OCI-LY1 (cell line): ENCODE measurements around the gene TECPR2.

Experiments used
- EZH2 ChIP-seq: fragments of 200-600 bp; sonication (generic), shearing (Covaris generic); IDR thresholded peaks from 2 replicates; pipeline ENCODE4 v1.8.0; 2017; ENCODE audit warnings: borderline replicate concordance, mixed run types, mild to moderate bottlenecking, antibody characterized with exemption, low read length, moderate library complexity, mixed read lengths
- TF ChIP-seq, protein P1 (sequence below): fragments of 200-600 bp; sonication (generic), shearing (Covaris generic); IDR thresholded peaks from 2 replicates; pipeline ENCODE4 v1.5.1; 2017; ENCODE audit warnings: mild to moderate bottlenecking, antibody characterized with exemption, low read length, moderate library complexity, mixed read lengths

GRCh38 chr14:102359341-102359740 lies 3.4 kb upstream of the TECPR2 start:
- TF ChIP-seq, protein P1, sequence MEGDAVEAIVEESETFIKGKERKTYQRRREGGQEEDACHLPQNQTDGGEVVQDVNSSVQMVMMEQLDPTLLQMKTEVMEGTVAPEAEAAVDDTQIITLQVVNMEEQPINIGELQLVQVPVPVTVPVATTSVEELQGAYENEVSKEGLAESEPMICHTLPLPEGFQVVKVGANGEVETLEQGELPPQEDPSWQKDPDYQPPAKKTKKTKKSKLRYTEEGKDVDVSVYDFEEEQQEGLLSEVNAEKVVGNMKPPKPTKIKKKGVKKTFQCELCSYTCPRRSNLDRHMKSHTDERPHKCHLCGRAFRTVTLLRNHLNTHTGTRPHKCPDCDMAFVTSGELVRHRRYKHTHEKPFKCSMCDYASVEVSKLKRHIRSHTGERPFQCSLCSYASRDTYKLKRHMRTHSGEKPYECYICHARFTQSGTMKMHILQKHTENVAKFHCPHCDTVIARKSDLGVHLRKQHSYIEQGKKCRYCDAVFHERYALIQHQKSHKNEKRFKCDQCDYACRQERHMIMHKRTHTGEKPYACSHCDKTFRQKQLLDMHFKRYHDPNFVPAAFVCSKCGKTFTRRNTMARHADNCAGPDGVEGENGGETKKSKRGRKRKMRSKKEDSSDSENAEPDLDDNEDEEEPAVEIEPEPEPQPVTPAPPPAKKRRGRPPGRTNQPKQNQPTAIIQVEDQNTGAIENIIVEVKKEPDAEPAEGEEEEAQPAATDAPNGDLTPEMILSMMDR = no peak
- TF ChIP-seq EZH2 = no peak
